HG03039 (cell line): ENCODE data around the gene NXPH4.

Experiments
- ATAC-seq: cut with Tn5 transposase; IDR thresholded peaks from one replicate; pipeline ENCODE4 v1.9.1; 2021; ENCODE audit warnings: mild to moderate bottlenecking, moderate library complexity; ENCODE audit not compliant: unreplicated experiment

NXPH4 gene

DNA sequence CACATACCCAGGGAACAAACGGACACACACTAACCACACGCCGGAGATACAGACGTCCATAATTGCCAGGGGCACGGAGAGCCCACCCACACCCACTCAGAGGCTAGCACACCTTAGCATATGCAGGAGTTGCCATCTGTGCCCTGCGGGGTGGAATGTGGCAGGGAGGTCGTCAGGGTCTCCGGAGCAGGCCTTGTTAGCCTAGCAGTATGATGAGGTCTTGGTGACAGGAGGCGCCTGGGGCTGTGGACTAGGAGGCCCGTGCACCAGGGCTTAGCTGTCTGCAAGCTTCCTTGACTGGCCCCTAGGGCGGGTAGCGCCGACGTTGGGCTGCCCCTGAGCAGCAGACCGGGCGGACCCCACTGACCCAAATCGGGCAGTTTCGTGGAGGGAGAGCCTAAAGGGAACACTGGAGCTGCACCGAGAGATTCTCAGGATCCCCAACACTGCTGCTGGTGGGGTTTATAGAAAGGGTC is 24.4 kb downstream of the NXPH4 start:
- ATAC-seq = no peak

DNA sequence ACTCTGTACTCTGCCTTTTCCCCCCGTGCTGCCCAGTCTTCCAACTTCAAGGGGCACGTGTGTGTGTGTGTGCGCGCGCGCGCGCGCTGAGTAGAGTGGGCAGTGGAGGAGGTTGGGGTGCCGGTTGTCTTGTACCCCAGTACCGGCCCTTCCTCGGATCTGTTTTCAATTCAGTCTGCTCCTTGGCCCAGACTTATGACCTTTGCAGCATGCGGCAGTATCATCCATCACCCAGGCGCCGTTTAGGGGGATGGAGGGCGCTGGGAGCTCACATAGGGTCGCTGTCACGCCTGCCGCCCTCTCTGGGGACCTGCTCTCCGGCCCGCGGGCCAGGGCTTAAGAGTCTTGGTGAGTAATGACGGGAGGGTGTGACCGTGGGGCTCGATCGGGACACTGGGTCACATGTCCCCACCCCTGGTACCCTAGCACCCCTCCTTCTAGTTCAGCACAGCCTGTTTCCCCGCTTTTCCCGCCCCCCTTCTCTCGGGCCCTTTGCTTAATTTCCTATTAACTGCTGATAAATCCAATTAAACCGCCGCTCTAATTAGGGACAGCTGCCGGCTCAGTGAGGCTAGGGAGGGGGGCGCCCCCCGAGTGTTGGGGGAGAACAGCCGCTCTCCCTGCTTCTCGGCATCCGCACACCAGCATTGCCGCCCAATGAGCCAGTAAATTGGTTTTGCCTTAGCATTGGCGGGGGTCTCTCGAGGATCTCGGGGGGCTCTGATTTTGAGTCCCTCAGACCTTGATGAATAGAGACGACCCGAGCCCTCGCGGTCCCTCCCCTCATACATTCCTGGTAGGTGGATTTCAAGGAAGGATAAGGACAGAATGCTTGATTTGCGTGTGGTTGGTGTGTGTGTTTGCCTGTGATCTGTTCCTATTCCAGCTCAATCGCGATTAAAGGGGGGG is 25.1 kb downstream of the NXPH4 start:
- ATAC-seq = no peak

- no peak for ATAC-seq
These were observed 25.7 kb downstream of the NXPH4 start for GRCh38 chr12:57242329-57242690.

DNA sequence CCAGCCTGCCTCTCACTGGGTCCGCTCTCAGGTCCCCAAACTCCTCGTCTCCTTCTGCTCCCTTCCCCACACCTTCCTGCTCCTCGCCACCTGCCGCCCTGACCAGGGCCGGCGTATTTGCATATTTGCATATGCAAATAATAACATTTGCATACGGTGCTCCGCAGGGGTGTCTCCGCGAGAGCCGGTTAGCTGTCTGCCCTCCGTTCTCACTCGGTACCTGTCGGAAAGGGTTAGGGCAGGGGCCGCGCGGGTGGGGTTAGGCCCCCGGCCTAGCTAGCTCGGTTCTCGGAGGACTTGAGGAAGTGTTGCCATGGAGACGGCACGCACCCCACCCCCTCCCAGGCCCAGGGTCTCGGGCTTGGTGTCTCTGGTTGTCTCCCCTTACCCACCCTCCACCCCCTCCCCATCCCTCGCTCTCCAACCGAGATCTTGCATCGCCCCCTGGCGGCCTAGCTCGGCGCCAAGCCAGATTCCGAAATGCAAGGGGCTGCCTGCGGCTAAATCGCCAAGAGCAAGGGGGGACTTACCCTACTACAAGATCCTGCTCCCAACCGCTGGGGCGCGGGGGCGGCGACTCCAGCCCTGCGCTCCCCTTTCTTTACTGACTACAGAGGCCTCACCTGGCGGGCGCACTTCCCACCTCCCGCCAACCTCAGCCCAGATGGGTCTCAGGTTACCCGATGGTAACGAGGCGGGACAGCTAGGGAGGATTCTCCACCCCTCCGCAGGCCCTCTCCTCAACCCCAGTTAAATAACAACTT is 26.3 kb downstream of the NXPH4 start:
- ATAC-seq = no peak

- peak; percentile 28 for ATAC-seq
These were observed 27.1 kb downstream of the NXPH4 start for GRCh38 chr12:57243521-57244311.

DNA sequence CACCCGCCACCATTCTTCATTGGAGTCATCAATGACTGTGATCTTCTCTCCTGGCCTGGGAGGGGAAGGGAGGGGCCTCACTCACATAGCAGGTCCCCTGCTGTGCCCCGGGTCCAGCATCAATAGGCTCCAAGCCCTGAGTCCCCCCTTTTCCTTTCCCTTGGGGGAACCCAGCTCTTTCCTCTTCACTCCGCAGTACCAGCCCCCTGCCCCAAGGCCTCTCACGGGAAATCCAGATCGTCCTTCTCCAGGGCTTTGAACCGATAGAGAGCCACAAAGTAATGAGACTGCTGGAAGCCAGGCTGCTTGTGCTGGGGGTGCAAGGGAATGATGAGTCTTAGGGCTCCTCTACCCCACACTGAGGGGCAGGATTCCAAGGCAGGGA is 27.7 kb downstream of the NXPH4 start:
- ATAC-seq = no peak

- no peak for ATAC-seq
These were observed 30.4 kb downstream of the NXPH4 start for GRCh38 chr12:57247041-57247440.

GRCh38 chr12:57248934-57249742 is 32.5 kb downstream of the NXPH4 start:
- no peak for ATAC-seq

- no peak for ATAC-seq
These were observed 33.9 kb downstream of the NXPH4 start for GRCh38 chr12:57250541-57250940.

GRCh38 chr12:57250956-57251355 is 34.4 kb downstream of the NXPH4 start, which contains the start of gene STAC3:
Gene STAC3, minus strand, starts transcription at chr12:57251187. Its CDS starts 1,551 bp downstream, at chr12:57249636.
- ATAC-seq = no peak

DNA sequence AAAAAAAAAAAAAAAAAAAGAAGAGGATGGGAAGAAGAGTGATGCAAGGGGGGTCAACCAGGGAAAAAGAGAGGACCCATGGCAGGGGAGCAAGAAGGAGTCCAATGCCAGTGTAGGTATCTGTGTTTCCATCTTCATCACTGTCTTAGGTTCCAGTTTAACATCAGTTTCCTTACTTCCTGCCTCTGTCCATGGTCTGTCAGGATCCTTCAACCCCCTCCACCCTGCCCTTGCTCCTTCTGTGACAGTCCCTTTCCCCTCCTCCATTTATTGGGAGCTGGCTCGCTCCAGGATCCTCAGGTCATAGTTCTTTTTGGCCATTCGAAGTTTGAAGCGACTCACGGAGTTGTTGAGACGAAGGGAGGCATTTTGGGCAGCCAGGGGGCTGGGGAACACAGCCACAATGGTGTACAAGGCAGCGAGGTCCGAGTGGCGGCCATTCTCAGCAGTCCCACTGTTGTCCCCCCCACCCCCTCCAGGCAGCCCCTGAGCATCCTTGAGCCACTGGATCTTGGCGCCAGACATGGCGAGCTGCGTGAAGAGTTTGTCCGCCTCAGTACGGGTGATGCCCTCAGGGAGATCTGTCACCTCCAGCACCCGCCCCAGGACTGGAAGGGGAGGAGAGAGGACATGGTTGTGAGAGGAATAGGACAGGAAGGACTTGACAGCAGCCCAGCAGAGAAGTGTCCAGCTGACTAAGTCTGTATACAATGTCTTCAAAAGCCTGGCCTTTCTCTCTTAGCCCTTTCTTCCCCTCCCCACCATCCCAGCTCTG is 38.1 kb downstream of the NXPH4 start:
- no peak for ATAC-seq

GRCh38 chr12:57255916-57256315 is 39.3 kb downstream of the NXPH4 start:
- ATAC-seq = no peak

DNA sequence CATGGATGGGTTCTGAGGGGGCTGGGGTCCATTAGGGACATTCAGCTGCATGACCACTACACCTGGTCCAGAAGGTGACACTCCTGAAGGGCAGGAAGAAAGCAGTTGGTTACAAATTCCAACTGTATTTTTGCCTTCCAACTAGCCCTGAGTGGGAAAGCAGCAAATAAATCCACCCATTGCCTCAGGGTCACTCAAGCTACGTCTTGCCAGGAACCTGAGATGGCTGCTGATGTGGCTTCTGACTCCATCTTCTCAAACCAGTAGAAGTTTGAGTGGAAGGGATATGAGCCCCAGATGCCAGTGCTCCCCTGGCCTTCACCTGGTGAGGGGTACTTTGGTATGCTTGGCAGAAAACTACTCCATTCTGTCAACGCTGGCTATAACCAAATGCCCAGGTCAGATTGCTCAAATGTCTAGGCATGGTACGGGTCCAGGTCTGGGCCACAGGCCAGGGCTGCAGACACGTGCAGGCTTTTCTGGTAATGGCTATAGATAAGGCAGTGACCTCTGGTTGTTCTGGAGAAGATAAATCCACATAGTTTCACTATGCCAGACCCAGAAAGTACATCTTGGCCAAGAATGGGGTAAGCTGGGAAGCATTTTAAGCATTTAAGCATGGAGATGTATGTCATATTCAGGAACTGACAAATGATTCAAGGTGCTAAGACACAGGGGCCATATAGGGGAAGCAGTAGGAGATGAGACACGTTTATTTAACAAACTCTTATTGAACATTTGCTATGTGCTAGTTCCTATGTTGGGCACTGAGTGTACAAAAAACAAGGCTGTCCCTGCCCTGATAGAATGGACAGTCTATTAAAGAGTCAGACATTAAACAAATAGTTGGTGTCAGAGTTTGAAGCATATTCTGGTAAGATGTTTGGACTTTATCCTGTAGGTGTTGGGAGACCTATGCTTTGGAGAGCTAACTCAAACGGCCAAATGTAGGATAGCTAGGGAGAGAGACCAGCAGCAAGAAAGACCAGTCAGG is 42.7 kb downstream of the NXPH4 start:
- no peak for ATAC-seq

DNA sequence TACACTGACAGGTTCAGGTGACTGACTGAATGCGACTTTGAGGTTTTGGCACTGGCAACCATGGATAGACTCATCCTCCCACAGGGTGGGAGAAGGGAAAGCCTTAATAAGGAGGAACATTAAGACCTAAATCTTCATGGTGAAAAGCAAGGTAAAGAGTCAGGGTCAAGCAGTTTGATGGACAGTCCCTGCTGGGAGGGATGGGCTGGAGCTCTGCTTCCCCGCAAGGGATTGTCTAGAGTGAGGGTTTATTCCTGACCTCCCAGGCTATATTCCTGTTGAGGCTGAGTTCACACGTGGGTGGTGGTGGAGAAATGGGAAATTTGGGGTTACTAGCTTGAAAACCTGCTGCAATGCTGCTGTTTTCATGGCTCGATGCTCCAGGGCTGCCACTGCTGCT is 43.8 kb downstream of the NXPH4 start:
- ATAC-seq = no peak

DNA sequence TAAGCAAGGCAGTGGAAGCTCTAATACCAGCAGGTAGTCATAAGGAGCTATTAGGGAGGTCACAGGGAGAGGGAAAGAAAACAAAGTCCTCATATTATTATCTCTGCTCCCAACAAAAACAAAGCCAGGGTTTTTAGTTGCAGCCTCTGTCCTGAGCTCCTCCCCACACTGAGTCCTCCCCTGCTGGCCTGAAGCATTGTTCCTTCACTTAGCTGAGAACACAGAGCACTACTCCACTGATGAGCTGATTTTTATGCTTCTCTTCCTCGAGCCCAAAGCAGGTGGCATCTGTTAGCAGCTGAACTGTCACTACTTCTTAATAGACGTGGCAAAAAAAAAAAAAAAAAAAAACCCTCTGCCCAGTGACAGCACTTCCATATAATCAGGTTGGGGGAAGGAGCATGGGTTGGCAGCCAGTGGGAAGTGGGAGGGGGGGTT is 44.9 kb downstream of the NXPH4 start:
- no peak for ATAC-seq

DNA sequence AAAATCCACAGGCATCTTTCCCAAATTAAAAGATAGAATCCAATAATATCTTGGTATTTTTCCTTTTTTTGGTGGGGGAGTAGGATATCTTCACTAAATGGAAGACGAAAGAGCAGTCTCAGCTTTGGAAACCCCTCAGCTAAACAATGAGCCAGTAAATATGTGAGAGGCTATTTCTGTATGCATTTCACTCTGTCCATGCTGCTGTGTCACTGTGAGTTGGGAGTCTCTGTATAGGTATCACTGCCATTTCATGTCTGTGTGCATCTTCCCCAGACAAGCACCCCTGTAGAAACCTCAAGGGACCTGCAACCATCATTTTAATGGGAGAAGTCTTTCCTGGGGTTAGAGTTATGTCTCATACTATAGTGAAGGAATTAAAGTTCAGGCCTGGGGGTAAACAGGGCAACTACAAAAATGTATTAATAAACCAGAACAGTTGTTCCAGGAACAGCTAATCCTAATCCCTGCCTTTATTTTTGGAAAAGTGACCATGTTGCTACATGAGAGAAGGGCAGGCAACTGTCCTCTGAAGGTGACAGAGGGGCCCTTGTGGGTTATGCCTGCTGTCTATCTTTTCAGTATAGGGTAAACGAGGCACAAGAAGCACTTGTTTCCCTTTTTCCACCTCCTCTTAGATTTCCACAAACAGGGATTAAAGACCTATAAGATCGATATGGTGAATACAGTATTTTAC is 45.7 kb downstream of the NXPH4 start:
- no peak for ATAC-seq

GRCh38 chr12:57263096-57263495 is 46.5 kb downstream of the NXPH4 start:
- no peak for ATAC-seq

DNA sequence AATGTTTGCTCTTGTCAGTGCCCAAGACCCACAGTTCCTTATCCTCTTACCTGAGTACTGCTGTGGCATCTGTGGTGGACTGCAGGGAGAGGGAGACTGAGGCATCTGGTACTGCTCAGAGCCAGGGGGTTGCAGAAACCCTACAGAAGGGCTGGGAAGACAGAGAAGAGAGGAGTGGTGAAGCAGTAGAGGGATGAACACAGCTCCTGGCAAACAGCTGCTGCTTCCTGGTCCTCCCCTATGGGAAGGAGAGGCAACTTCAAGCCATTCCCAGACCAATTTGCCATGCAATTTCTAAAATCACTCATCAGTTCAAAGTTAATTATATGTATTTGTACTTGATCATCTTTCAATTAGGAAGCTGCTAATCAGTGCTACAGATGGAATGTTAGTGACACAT is 50.1 kb downstream of the NXPH4 start:
- no peak for ATAC-seq
